NCI-H146 (cell line): ENCODE measurements around the gene SPTBN2.

Experiments used
- DNase-seq: peaks from one replicate; lab custom pipeline; 2025; lab: John Stamatoyannopoulos, UW

SPTBN2 gene

DNA sequence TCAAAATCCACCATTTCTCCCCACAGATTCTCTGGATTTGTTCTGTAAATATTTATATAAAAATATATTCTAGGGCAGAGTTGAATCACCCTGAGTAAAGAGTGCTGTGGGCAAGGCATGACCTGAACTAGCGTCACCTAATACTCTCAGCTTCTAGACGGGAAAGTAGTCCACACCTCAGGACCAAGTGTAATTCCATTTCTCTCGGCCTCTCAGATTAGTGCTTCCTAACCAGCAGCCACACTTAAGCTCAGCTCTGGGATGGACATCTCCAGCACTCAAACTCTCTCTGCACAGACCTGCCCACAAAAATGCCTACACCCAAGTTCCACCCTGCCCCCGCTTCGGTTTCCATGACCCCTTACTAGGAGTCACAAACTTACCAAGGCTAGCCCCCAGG lies 5.3 kb downstream of the SPTBN2 start:
- DNase-seq, result no peak

DNA sequence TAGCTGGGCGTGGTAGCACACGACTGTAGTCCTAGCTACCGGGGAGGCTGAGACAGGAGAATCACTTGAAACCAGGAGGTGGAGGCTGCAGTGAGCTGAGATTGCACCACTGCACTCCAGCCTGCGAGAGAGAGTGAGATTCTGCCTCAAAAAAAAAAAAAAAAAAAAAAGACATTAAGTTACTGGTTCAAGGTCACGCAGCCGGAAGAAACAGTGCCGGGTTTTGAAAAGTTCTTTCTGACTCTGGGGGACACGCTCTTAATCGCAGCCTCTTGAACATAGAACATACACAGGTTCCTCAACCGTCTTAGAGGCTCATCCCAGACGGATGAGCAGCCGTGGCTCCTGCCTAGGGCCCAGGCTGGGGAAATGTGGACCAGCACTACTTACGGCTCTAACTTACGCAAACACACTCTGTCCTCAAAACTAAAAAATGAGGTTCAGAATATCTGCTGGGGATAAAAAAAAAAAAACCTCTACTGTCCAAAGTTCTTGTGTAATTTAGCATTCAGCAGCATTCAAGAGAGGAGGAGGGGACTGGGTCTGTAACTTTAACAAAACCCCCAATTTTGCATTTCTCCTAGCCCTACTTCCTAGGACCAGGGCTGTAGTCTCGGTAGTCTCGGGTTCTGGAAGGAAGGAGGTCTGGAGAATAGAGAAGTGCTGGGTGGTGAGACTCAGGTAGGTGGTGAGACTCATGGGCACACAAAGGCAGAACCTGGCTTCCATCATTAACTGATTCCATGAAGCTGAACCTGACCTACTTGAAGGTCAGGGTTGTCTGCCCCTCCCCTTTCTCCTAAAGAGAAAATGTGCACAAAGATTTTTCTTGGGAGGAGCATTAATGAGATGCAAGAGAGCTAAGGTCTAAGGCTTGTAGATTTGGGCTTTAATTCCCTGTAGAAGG lies 6.0 kb downstream of the SPTBN2 start:
- DNase-seq, result no peak

DNA sequence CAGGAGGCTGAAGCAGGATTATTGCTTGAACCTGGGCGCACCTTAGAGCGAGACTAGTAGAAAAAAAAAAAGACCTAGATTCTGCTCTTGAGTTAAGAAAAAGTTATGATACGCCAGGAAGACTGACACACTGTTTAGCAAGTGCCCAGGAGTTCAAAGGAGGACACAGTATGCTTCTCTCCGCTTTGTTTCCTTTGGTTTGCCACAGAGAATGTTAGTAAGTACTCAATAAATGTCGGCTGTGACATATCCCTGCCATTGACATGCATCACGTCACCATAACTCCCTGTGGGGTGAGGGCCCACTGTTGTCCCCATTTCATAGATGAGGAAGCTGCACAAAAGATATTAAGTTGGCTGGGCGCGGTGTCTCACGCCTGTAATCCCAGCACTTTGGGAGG lies 7.1 kb downstream of the SPTBN2 start:
- no peak for DNase-seq

DNA sequence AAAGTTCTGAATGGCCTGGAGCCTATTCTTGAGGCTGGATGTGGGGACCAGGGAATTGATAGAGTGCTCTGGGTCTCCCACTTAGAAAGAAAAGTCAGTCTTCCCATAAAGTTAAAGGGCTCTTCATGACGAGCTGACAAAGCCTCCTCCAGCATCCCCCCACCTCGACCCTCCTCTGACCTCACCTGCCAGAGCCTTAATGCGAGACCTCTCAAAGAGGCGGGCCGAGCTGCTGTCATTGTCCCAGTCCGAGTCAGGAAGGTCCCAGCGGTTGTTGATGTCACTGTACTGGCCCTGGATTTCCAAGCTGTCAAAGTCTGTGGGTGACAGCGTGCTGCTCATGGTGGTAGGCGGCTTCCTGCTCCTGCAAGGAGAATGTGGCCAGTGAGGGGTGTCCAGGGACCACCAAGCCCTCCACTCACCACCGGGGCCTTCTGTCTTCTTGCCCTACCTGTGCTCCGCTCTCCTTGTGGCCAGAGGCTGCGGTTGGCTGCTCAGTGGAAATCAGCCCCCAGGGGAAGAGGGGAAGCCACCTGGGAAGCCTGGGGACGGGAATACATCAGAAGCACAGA lies 8.0 kb downstream of the SPTBN2 start:
- DNase-seq, result peak; percentile 29

DNA sequence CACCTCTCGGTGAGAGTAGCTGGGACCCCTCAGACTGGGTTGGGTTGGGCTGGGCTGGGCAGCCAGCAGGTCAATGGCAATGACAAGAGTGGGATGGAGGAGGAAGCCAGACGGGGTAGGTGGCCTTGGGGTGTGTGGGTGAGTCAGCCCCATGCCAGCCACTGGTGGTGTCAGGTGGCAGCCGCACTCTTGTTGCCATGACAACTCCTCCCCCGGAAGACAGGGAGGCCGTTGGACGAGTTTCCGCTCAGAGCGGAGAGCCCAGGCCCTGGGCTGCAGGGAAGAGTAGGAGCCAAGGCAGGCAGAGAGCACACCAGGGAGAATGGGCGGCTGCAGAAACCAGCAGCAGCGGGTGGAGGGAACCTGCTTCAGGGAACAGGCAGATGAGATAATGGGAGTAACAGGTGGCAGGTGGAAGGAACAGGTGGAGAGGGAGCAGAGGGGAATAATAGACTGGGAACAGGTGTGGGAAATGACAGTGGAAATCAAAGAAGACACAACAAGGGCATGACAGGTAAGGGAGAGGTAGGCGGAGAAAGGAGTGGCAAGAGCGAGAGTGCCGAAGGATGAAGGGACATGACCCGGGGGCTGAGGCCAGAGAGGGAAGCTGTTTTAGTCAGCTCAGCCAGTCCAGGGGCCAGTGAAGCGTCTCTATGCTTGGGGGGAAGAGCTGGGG lies 8.7 kb downstream of the SPTBN2 start:
- peak; percentile 97 for DNase-seq

DNA sequence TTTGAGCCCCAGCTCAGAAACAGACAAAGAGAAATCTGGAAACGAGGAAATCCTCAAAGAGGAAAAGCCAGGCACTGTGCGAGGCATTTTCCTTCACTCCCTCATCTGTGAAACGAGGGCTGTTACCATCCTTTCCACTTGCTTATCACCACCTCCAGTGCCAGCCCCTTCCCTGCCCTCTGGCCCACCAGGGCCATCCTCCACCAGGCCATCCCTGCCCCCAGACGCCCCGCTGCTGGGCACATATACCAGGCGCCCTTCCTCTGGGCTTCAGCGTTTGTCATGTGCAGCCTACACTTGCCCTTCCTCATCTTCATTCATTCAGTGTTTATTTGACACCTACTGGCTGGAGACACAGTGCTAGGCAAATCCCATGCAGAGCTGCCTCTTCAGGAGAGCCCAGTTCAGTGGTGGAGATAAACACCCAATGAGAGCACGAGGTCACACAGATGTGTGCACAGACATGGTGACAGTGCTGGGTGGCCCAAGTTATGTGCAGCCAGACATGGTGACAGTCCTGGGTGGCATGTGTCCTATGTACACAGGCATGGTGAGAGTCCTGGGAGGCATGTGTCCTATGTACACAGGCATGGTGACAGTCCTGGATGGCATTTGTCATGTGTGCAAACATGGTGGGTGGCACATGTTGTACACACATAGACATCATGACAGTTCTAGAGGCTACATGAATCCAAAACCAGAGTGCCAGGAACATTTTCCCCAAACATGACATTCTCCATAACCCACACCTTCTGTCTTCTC lies 9.7 kb downstream of the SPTBN2 start:
- no peak for DNase-seq

DNA sequence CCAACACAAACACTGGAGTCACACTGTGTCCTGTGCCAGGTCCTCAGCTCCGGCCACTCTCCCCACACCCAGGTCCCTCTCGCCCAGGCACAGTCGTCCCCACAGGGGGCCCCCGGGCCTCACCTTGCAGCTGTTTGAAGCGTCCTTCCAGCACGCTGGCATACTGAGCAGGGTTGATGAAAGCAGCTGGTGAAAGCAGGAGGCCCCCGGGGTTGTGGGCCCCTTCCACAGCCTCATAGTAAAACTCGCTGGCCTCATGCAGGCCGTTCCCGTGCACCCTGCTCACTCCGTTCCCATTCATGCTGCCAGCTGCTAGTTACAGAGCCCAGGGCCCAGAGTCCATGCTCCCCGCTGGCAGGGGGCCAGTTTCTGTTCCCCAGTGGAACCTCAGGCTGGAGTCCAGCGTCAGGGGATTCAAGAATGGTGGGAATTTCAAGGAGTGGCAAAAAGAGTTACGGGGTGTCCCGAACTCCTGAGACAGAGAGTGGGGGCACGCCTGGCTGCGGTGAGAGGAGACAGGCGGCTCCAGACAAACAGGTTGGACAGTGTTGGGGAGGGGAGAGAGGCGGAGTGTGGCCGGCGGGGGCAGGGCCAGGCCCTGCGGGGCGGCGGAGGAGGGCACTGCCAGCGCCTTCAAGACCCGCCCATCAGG lies 10.6 kb downstream of the SPTBN2 start:
- DNase-seq, result no peak

DNA sequence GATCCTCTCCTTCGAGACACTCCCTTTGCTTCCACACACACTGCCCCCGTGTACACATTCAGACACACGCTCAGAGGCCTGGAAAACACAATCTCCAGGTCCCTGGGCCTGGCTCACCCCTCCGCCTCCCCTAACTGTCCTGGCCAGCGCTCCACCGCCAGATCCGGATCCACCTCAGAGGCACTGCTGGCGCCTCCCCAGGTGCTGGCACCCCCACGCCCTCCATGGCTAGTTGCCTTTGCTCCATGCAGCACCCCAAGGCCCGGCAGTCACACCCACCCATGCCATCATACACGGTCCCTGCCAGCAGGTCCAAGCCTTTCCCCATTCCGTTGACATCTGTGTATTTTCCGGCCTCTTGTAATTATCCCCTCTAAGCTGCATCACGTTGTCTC lies 11.1 kb downstream of the SPTBN2 start:
- no peak for DNase-seq

DNA sequence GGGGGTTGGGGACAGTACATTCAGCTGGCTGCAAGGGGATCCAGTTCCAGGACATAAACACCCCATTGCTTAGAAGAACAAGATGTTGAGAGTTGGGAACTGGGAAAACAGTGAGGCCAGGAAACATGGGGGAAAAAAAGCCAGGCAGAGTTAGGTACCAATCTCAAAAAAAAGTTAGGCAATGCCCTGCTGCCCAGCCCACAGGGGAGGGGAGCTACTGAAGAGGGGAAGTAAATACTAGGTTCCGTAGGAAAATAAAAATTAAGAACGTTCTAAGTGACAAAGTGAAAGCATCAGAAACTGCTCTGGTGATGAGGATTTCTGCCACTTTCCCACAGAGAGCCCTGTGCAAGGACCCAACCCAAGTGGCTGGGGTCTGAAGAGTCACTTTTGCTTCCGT lies 12.0 kb downstream of the SPTBN2 start:
- no peak for DNase-seq

DNA sequence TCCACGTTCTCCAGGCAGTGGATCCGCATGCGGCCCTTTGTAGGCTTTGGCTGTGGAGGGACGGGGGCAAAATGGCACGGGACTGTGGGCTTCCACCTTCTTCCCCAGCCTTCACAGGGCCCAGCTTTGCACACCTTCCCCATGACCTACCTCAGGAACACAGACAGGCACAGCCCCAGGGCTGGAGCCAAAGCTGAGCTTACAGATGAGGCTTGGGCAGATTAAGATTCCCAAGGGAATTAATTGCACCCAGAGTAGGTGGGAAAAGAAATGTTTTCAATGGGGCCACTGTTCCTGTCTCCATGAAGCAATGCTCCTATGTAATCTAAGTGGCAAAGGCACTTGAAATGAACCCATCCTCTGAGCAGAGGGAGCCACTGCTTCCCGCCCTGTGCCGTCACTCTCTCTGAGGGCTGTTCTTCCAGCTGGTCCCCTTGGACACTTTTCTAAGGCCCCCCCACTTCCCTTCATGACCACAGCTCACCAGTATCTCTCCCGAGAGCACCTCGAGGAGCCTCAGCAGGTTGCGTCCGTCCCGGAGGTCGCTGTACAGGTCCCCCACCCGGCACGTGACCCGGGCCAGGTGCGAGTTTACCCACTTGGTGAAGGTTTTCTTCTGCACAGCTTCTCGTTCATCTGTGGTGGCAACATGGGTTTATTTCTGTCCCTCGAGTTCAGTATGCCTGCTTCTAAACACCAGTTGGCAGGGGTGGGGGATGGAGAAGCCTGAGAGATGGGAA lies 13.5 kb downstream of the SPTBN2 start:
- DNase-seq, result no peak

DNA sequence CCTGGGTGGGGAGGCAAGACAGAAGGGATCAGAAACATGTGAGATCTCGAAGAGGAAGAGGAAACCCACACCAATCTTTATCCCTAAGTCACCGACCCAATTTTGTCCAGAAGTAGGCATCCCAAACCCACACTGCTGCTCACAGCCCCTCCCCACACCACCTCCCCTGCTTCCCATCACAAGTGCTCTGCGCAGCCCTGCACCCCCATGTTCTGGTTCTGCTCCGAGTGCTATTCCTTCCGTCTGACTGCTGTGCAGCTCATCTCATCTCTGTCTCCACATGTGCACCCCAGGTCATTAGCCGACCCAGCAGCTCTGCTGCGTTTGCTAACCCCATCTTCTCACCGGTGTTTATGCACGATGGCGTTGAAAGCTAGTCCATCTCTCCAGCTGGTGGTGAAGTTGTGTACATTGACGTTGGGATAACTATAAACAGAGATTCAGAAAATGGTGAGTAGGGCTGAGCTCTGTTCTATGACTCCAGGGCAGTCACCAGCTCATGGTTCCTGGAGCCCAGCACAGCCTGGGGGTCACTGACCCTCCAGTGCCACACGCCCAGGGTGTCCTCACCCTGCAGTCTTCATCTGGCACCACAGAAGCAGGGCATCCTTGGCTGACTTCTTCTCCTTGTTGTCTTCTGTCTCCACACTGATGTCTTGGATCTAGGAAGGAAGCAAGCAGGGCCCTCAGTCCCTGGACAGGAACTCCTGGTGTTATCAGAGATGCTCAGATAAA lies 15.1 kb downstream of the SPTBN2 start:
- DNase-seq, result no peak

DNA sequence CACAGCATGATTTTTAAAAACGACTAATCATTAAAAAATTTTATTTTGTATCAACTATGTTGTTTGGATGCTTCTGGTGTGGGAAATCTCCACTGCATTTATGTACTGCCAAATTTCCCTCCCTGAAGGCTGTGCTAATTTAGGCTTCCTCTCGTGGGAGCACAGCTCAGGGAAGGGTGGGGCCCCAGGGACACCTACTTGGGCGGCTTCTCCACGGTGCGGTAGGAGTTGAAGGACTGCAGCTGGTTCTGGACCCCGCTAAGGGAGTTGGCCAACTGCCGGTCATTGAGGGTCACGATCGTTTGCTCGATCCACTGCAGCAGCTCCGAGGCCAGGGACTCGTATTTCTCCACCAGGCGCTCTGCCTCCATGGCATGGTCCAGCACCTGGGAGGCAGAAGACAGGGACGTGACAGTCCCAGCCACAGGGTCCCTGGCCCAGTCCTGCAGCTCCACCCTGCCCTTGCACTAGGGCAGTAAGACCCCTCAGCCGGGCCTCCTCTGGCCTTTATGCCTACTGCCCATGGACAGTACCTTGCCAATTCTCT lies 18.6 kb downstream of the SPTBN2 start:
- DNase-seq, result no peak

DNA sequence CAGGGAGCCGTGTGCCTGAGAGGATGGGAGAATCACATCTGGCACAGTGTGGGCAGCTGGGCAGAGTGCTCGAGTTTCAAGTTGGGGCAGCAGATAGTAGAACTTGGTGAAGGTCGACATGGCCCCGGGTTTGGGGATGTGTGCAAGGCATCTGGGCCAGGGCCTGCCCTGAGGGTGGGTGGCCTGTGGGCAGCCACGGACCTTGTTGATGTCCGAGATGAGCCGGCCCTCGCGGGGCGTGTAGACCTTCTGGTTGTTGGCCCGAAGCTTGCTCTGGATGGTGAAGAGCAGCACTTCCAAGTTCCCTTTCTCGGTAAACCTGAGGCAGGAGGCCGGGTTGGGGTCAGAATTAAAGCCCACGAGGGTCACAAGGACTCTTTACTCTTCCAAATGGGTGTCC lies 20.3 kb downstream of the SPTBN2 start:
- no peak for DNase-seq

DNA sequence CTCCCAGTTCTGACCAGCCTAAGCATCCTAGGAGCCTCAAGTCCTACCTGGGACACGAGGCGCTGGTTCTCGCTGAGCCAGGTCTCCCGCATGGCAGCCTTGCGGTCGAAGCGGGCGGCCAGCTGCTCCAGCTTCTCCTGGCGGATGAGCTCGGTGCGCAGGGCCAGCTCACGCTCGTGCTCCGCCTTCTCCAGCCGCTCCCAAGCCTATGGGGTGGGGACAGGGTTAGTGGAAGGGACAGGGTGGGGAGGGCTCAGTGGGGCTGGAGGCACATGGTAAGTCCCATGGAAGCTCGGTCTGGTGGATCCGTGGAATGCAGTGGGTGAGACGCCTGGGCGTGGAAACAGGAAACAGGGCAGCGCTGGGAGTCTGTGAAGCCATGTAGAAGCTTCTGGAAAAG lies 20.9 kb downstream of the SPTBN2 start:
- DNase-seq, result no peak

DNA sequence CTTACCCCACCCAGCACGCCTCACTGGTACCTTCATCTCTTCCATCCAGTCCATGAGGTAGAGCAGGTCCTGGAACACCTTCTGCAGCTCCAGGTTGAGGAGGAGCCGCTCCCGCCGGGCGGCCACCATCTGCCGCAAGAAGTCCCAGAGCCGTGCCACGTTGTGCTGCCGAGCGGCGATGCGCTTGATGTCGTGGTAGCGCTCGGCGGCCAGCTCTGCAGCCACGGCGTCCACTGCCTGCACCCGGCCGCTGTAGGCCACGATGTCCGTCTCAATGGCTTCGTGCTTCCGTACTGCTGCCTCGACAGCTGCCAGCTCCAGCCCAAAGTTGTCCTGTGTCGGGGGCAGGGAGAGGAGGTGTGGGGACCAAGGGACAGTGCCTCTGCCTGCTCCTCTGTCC lies 21.5 kb downstream of the SPTBN2 start:
- no peak for DNase-seq

DNA sequence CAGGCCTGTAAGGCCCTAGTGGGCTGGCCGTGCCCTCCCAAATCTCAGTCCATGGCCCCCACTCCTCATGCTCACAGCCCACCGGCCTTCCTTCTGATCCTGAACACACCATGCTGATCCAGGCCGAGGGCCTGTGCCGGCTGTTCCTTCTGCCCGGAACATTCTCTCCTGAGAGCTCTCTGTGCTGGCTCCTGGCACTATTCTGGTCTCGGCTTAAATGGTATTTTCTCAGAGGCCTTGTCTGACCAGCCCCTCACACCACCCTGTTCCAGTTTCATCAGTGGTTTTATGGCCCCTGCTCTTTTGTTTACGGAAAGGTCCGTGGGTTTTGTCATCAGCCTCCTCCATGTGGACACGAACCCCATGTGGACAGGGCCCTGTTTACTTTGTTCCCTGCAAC lies 22.0 kb downstream of the SPTBN2 start:
- DNase-seq, result no peak

DNA sequence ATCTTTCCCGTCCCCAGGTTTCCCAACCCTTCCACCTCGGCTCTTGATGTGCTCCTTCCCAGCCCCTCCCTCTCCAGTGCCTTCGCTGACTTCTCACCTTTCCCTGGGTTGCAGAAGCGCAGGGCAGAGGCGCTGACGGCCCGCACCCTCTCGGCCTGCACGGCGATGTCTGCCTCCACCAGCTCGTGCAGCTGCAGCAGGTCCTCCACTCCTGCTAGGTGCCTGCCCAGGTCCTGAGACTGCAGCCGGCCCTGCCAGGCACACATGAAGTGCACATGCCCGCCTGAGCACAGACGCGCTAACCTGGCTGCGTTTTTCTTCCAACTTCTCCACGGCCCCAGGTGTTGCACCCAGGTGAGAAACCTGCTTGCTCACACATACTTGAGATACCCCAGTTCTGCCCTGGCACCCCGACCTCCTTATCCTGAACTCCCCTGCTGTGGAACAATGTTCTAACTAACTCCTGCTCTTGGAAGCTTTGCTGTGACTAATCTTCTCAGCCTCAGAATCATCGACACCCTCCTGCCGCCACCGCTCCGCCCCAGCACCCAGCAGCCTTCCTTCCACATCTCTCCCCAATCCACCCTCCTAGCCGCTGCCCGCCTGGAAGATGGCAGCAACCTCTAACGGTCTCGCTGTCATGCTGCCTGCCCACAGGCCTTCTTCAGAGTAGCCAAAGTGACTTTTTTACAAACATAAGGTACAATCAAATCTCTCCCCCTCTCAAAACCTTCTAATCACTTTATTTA lies 23.3 kb downstream of the SPTBN2 start:
- DNase-seq, result no peak

DNA sequence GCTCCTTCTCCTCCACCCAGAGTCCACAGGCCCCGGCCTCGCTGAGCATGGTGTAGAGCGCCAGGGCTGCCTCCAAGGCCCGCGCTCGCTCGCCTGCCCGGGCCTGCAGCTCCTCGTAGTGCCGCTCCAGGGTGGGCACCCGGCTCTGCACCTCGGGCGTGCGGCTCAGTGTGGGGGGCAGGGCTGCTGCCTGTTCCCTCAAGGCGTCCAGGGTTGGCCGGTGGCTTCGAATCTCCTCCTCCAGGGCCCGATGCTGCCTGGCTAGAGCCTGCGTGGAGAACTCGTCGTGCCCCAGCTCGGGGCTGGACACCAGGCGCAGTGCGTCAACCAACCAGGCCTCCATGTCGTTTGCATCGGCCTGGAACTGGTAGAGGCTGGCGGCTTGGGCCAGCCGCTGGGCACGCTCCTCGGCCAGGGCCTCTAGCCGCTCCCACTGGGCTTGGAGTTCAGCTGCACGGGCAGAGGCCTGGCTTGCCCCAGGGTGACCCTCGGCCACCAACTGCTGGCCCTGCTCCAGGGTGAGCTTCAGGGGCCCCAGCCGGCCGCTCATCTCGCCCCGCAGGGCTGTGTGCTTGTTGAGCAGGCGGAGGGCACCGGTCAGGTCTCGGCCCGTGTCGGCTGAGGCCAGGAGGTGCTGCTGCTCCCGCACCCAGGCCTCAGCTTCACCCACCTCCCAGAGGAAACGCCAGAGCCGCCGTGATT lies 24.2 kb downstream of the SPTBN2 start:
- no peak for DNase-seq
